ENCODE measurements around the gene REX1BD. TPM values are rescaled to one million over a fixed set of nuclear protein-coding genes. Genes with fewer than 3 reads are reported as not detected.

REX1BD gene
- total and polyA plus RNA-seq, 2 donors = 72.2 to 104 TPM

Other genes with a start within 250 kb of the REX1BD start
- 13.3 TPM for gene PGPEP1, start 248.2 kb upstream of the REX1BD start, total RNA-seq
- 14.8 TPM for gene PGPEP1, start 248.2 kb upstream of the REX1BD start, polyA plus RNA-seq
- 0.42 TPM for gene GDF15, start 202.6 kb upstream of the REX1BD start, total RNA-seq
- gene GDF15, start 202.6 kb upstream of the REX1BD start, polyA plus RNA-seq = 2.2 TPM
- gene LRRC25, start 191.2 kb upstream of the REX1BD start, total RNA-seq = 2.5 TPM
- 6.2 TPM for gene LRRC25, start 191.2 kb upstream of the REX1BD start, polyA plus RNA-seq
- 47.3 TPM for gene SSBP4, start 169.4 kb upstream of the REX1BD start, total RNA-seq
- 50.3 TPM for gene SSBP4, start 169.4 kb upstream of the REX1BD start, polyA plus RNA-seq
- 14.2 TPM for gene ISYNA1, start 150.7 kb upstream of the REX1BD start, total RNA-seq
- 66.1 TPM for gene ISYNA1, start 150.7 kb upstream of the REX1BD start, polyA plus RNA-seq
- 6.8 TPM for gene ELL, start 66.7 kb upstream of the REX1BD start, total RNA-seq
- gene ELL, start 66.7 kb upstream of the REX1BD start, polyA plus RNA-seq = 14.3 TPM
- gene FKBP8, start 45.2 kb upstream of the REX1BD start, total RNA-seq = 153 TPM
- gene FKBP8, start 45.2 kb upstream of the REX1BD start, polyA plus RNA-seq = 232 TPM
- 42.6 TPM for gene KXD1, start 30.9 kb upstream of the REX1BD start, total RNA-seq
- 81.9 TPM for gene KXD1, start 30.9 kb upstream of the REX1BD start, polyA plus RNA-seq
- 1,679 TPM for gene UBA52, start 16.9 kb upstream of the REX1BD start, total RNA-seq
- gene UBA52, start 16.9 kb upstream of the REX1BD start, polyA plus RNA-seq = 1,270 TPM
- gene CRLF1, start 18.0 kb downstream of the REX1BD start, total RNA-seq = 0.33 TPM
- gene CRLF1, start 18.0 kb downstream of the REX1BD start, polyA plus RNA-seq = 17.9 TPM
- not detected for gene TMEM59L, start 24.1 kb downstream of the REX1BD start, total RNA-seq
- gene TMEM59L, start 24.1 kb downstream of the REX1BD start, polyA plus RNA-seq = 0.96 TPM
- gene KLHL26, start 48.2 kb downstream of the REX1BD start, total RNA-seq = 0.99 TPM
- 4.0 TPM for gene KLHL26, start 48.2 kb downstream of the REX1BD start, polyA plus RNA-seq
- 1.2 TPM for gene CRTC1, start 94.9 kb downstream of the REX1BD start, total RNA-seq
- gene CRTC1, start 94.9 kb downstream of the REX1BD start, polyA plus RNA-seq = 9.7 TPM
- 0.09 TPM for gene COMP, start 202.5 kb downstream of the REX1BD start, total RNA-seq
- 1.5 TPM for gene COMP, start 202.5 kb downstream of the REX1BD start, polyA plus RNA-seq
- gene UPF1, start 243.2 kb downstream of the REX1BD start, total RNA-seq = 25.4 TPM
- 61.0 TPM for gene UPF1, start 243.2 kb downstream of the REX1BD start, polyA plus RNA-seq